ENCODE data around the gene CHEK2. TPM values are rescaled to one million over a fixed set of nuclear protein-coding genes. Genes with fewer than 3 reads are reported as not detected.
A peak's percentile ranks its signal among the peaks of the same experiment; 100 is the strongest.
"Not testable (repeated sequence)": the region's sequence is repeated elsewhere in the genome, so short reads cannot be mapped to it uniquely, and the experiment has no call there.

Gene CHEK2
- total RNA-seq, 1 donor = 22.0 TPM

GRCh38 chr22:28766628-28767027, 25.0 kb upstream of the CHEK2 start:
- no peak for DNase-seq (ENCODE audit: low read depth)
- H3K4me3 ChIP-seq (ENCODE audit: low read depth, low read length) = no peak overlapping the region
- TF ChIP-seq CTCF (IDR thresholded peaks at IDR 0.05; ENCODE audit: insufficient read depth, low read depth, low read length) = no peak

- DNase-seq (ENCODE audit: low read depth); H3K4me3 ChIP-seq (ENCODE audit: low read depth, low read length): not testable (repeated sequence)
These were observed 20.4 kb upstream of the CHEK2 start for GRCh38 chr22:28762000-28762399.

- no peak for TF ChIP-seq CTCF (IDR thresholded peaks at IDR 0.05; ENCODE audit: insufficient read depth, low read depth, low read length)
- no peak for DNase-seq (ENCODE audit: low read depth)
- H3K4me3 ChIP-seq (ENCODE audit: low read depth, low read length) = no peak overlapping the region
These were observed 19.8 kb upstream of the CHEK2 start for GRCh38 chr22:28761449-28761755.

- no peak for TF ChIP-seq CTCF (IDR thresholded peaks at IDR 0.05; ENCODE audit: insufficient read depth, low read depth, low read length)
- peak; percentile 59 for DNase-seq (ENCODE audit: low read depth)
- no peak overlapping the region for H3K4me3 ChIP-seq (ENCODE audit: low read depth, low read length)
These were observed 18.4 kb upstream of the CHEK2 start for GRCh38 chr22:28759861-28760560.

GRCh38 chr22:28754512-28754911, 12.9 kb upstream of the CHEK2 start:
- not testable (repeated sequence) for DNase-seq (ENCODE audit: low read depth); H3K4me3 ChIP-seq (ENCODE audit: low read depth, low read length)

GRCh38 chr22:28750471-28750881, 8.9 kb upstream of the CHEK2 start:
- no peak for TF ChIP-seq CTCF (IDR thresholded peaks at IDR 0.05; ENCODE audit: insufficient read depth, low read depth, low read length)
- H3K4me3 ChIP-seq (ENCODE audit: low read depth, low read length) = no peak overlapping the region
- DNase-seq (ENCODE audit: low read depth) = peak; percentile 41

- DNase-seq (ENCODE audit: low read depth) = no peak
- TF ChIP-seq CTCF (IDR thresholded peaks at IDR 0.05; ENCODE audit: insufficient read depth, low read depth, low read length) = no peak
- no peak overlapping the region for H3K4me3 ChIP-seq (ENCODE audit: low read depth, low read length)
These were observed 2.2 kb upstream of the CHEK2 start for GRCh38 chr22:28743852-28744251.

- peak overlapping the region; percentile 77 for H3K4me3 ChIP-seq (ENCODE audit: low read depth, low read length)
- no peak for DNase-seq (ENCODE audit: low read depth)
- TF ChIP-seq CTCF (IDR thresholded peaks at IDR 0.05; ENCODE audit: insufficient read depth, low read depth, low read length) = no peak
These were observed 942 bp upstream of the CHEK2 start for GRCh38 chr22:28742562-28742962.

Data from fibroblast of villous mesenchyme (primary cell).